ENCODE measurements around the gene THAP11. TPM values are rescaled to one million over a fixed set of nuclear protein-coding genes. Genes with fewer than 3 reads are reported as not detected.

THAP11 gene
- total and polyA plus RNA-seq, 2 of the 13 experiments (the other 11 are each of a cell fraction or from before 2014, with no cell fraction given) = 44.2 to 53.4 TPM

DNA sequence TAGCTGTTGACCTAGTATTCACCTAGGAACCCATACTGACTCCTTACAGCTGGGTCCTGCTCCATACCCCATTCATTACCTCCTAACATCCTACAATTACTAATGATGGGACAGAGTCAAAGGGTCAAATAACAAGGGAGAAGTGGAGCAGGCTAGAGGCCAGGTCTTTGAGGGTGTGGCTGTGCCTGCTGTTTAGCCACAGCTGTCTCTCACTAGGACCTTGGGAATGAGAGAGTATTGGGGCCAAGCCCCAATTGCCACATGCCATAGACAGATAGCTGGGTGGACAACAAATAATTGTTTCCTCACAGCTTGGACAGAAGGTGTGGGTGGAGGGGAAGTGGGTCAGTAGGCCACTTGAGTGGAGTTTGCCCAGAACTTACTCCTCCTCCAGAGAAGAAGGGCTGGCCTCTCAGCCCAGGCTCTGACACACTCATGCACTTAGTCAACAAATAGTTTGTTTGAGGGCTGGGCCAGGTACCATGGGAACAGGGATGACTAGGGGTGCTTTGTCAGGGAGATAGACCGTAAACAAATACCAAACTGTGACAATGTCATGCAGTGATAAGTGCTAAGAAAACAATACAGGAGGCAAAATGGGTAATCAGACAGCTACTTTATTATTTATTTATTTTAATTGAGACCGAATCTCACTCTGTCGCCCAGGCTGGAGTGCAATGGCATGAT, 15.6 kb downstream of the THAP11 start (continued):
- TF ChIP-seq ZNF260 (CRISPR knock-in tag; IDR thresholded peaks at IDR 0.05; ENCODE audit: borderline replicate concordance, low read depth) (no peak), ZNF546 (CRISPR knock-in tag; conservative IDR thresholded peaks at IDR 0.05) (no peak), ZNF678 (CRISPR knock-in tag; IDR thresholded peaks at IDR 0.05) (no peak), ZNF746 (CRISPR knock-in tag; IDR thresholded peaks at IDR 0.05) (peak; percentile 27; the same call in 1 of the 2 replicates), EED (CRISPR knock-in tag; IDR thresholded peaks at IDR 0.05) (no peak), TEAD3 (CRISPR knock-in tag; optimal IDR thresholded peaks at IDR 0.05; ENCODE audit: borderline replicate concordance) (peak; percentile 73), ZNF780A (CRISPR knock-in tag; IDR thresholded peaks at IDR 0.05) (no peak), SNRNP70 (IDR thresholded peaks at IDR 0.05; ENCODE audit: low read depth, low read length) (no peak), ZBTB21 (CRISPR knock-in tag; IDR thresholded peaks at IDR 0.05) (no peak), ZNF446 (CRISPR knock-in tag; IDR thresholded peaks at IDR 0.05) (no peak), ONECUT2 (CRISPR knock-in tag; IDR thresholded peaks at IDR 0.05) (no peak), FOSL2 (CRISPR knock-in tag; IDR thresholded peaks at IDR 0.05) (peak; percentile 87), GATAD1 (CRISPR knock-in tag; IDR thresholded peaks at IDR 0.05) (peak; percentile 42; the same call in 1 of the 2 replicates), ZNF20 (CRISPR knock-in tag; IDR thresholded peaks at IDR 0.05) (no peak), SYNCRIP (IDR thresholded peaks at IDR 0.05; ENCODE audit: insufficient read depth, low read depth, low read length) (no peak), KAT2B (IDR thresholded peaks at IDR 0.05; ENCODE audit: borderline replicate concordance, low read depth, low read length) (no peak), HDAC2 (CRISPR knock-in tag; IDR thresholded peaks at IDR 0.05) (peak; percentile 77), ZNF572 (CRISPR knock-in tag; IDR thresholded peaks at IDR 0.05) (no peak), ISL2 (CRISPR knock-in tag; IDR thresholded peaks at IDR 0.05) (no peak), ZBTB8A (CRISPR knock-in tag; IDR thresholded peaks at IDR 0.05; ENCODE audit: borderline replicate concordance, low read depth) (no peak)
- TF ChIP-seq, protein P1, sequence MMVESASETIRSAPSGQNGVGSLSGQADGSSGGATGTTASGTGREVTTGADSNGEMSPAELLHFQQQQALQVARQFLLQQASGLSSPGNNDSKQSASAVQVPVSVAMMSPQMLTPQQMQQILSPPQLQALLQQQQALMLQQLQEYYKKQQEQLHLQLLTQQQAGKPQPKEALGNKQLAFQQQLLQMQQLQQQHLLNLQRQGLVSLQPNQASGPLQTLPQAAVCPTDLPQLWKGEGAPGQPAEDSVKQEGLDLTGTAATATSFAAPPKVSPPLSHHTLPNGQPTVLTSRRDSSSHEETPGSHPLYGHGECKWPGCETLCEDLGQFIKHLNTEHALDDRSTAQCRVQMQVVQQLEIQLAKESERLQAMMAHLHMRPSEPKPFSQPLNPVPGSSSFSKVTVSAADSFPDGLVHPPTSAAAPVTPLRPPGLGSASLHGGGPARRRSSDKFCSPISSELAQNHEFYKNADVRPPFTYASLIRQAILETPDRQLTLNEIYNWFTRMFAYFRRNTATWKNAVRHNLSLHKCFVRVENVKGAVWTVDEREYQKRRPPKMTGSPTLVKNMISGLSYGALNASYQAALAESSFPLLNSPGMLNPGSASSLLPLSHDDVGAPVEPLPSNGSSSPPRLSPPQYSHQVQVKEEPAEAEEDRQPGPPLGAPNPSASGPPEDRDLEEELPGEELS (CRISPR knock-in tag; IDR thresholded peaks at IDR 0.05) = peak; percentile 92
- TF ChIP-seq, protein P2, sequence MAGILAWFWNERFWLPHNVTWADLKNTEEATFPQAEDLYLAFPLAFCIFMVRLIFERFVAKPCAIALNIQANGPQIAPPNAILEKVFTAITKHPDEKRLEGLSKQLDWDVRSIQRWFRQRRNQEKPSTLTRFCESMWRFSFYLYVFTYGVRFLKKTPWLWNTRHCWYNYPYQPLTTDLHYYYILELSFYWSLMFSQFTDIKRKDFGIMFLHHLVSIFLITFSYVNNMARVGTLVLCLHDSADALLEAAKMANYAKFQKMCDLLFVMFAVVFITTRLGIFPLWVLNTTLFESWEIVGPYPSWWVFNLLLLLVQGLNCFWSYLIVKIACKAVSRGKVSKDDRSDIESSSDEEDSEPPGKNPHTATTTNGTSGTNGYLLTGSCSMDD (CRISPR knock-in tag; IDR thresholded peaks at IDR 0.05) = no peak
- TF ChIP-seq, protein P3, sequence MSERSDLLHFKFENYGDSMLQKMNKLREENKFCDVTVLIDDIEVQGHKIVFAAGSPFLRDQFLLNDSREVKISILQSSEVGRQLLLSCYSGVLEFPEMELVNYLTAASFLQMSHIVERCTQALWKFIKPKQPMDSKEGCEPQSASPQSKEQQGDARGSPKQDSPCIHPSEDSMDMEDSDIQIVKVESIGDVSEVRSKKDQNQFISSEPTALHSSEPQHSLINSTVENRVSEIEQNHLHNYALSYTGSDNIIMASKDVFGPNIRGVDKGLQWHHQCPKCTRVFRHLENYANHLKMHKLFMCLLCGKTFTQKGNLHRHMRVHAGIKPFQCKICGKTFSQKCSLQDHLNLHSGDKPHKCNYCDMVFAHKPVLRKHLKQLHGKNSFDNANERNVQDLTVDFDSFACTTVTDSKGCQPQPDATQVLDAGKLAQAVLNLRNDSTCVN (CRISPR knock-in tag; IDR thresholded peaks at IDR 0.05; ENCODE audit: borderline replicate concordance) = no peak
- TF ChIP-seq, protein P4, sequence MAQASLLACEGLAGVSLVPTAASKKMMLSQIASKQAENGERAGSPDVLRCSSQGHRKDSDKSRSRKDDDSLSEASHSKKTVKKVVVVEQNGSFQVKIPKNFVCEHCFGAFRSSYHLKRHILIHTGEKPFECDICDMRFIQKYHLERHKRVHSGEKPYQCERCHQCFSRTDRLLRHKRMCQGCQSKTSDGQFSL (CRISPR knock-in tag; IDR thresholded peaks at IDR 0.05) = no peak
- TF ChIP-seq, protein P5, sequence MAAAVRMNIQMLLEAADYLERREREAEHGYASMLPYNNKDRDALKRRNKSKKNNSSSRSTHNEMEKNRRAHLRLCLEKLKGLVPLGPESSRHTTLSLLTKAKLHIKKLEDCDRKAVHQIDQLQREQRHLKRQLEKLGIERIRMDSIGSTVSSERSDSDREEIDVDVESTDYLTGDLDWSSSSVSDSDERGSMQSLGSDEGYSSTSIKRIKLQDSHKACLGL (CRISPR knock-in tag; IDR thresholded peaks at IDR 0.05) = no peak
- TF ChIP-seq, protein P6, sequence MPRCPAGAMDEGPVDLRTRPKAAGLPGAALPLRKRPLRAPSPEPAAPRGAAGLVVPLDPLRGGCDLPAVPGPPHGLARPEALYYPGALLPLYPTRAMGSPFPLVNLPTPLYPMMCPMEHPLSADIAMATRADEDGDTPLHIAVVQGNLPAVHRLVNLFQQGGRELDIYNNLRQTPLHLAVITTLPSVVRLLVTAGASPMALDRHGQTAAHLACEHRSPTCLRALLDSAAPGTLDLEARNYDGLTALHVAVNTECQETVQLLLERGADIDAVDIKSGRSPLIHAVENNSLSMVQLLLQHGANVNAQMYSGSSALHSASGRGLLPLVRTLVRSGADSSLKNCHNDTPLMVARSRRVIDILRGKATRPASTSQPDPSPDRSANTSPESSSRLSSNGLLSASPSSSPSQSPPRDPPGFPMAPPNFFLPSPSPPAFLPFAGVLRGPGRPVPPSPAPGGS (CRISPR knock-in tag; IDR thresholded peaks at IDR 0.05) = 0 out of 2 replicates have a peak, but pooled peaks have one; percentile 67

Measured in HepG2 (cell line).